MM.1S (cell line): ENCODE results near the gene RPS6KA3.

Source experiments
- DNase-seq: peaks from one replicate; pipeline ENCODE4 v3.0.0-alpha.2; 2015
- H2AFZ ChIP-seq: fragments of 300-600 bp; sonication (generic); 2 replicates; pipeline ENCODE4 v1.6.0; 2016; ENCODE audit warnings: antibody characterized with exemption, low read length
- H3F3A ChIP-seq: fragments of 300-600 bp; sonication (generic); 2 replicates; pipeline ENCODE4 v1.6.1; 2016; ENCODE audit warnings: mild to moderate bottlenecking, antibody characterized with exemption, low read length, moderate library complexity, mixed read lengths; ENCODE audit not compliant: insufficient read depth
- H3K27ac ChIP-seq: fragments of 300-600 bp; sonication (generic); 2 replicates; pipeline ENCODE4 v1.5.1; 2016; ENCODE audit warnings: mild to moderate bottlenecking, low read length
- H3K27me3 ChIP-seq: fragments of 300-600 bp; sonication (generic); replicated peaks from 2 replicates; pipeline ENCODE4 v1.6.0; 2016; ENCODE audit warnings: low read length; ENCODE audit not compliant: insufficient read depth
- H3K36me3 ChIP-seq: fragments of 300-600 bp; sonication (generic); replicated peaks from 2 replicates; pipeline ENCODE4 v1.6.1; 2016; ENCODE audit warnings: mild to moderate bottlenecking, low read length, mixed read lengths; ENCODE audit not compliant: insufficient read depth
- H3K4me1 ChIP-seq: fragments of 300-600 bp; sonication (generic); 2 replicates; pipeline ENCODE4 v1.6.1; 2016; ENCODE audit warnings: low read length, mixed read lengths
- H3K4me2 ChIP-seq: fragments of 300-600 bp; sonication (generic); 2 replicates; pipeline ENCODE4 v1.6.0; 2016; ENCODE audit warnings: low read depth, low read length
- H3K4me3 ChIP-seq: fragments of 300-600 bp; sonication (generic); 2 replicates; pipeline ENCODE4 v1.5.1; 2016; ENCODE audit warnings: low read length, mixed read lengths
- H3K79me2 ChIP-seq: fragments of 300-600 bp; sonication (generic); 2 replicates; pipeline ENCODE4 v1.6.1; 2016; ENCODE audit warnings: mixed run types, low read length, mixed read lengths
- H3K9ac ChIP-seq: fragments of 300-600 bp; sonication (generic); 2 replicates; pipeline ENCODE4 v1.6.1; 2016; ENCODE audit warnings: low read length, mixed read lengths
- H3K9me2 ChIP-seq: fragments of 300-600 bp; sonication (generic); replicated peaks from 2 replicates; pipeline ENCODE4 v1.6.1; 2016; ENCODE audit warnings: mild to moderate bottlenecking, low read length, mixed read lengths; ENCODE audit not compliant: insufficient read depth
- H3K9me3 ChIP-seq: fragments of 300-600 bp; sonication (generic); replicated peaks from 2 replicates; pipeline ENCODE4 v1.6.1; 2016; ENCODE audit warnings: mild to moderate bottlenecking, low read length, mixed read lengths; ENCODE audit not compliant: insufficient read depth
- H4K20me1 ChIP-seq: fragments of 300-600 bp; sonication (generic); 2 replicates; pipeline ENCODE4 v1.6.1; 2016; ENCODE audit warnings: mild to moderate bottlenecking, low read length, moderate library complexity, mixed read lengths; ENCODE audit not compliant: insufficient read depth
- CTCF ChIP-seq: fragments of 300-600 bp; sonication (generic); IDR thresholded peaks from 2 replicates; pipeline ENCODE4 v1.5.1; 2016; ENCODE audit warnings: antibody characterized with exemption, low read length, mixed read lengths
- EZH2 ChIP-seq: fragments of 300-600 bp; sonication (generic); optimal IDR thresholded peaks from 2 replicates; pipeline ENCODE3; 2017; ENCODE audit warnings: low read depth, mild to moderate bottlenecking, antibody characterized with exemption, low read length, mixed read lengths
- EZH2phosphoT487 ChIP-seq: fragments of 300-600 bp; sonication (generic); IDR thresholded peaks from 2 replicates; pipeline ENCODE4 v1.6.1; 2018; ENCODE audit warnings: antibody characterized with exemption, low read length

RPS6KA3 gene

GRCh38 chrX:20141281-20142220 is 125.2 kb downstream of the RPS6KA3 start, which contains the start of gene EIF1AX:
EIF1AX (minus strand) TSS chrX:20141838; CDS start chrX:20141640, 198 bp downstream.
- peak within 1 kb of the TSS; percentile 81 for H3K4me3 ChIP-seq
- H3K9me2 ChIP-seq, result no peaks in the 10 kb centered on the region
- H3K79me2 ChIP-seq, result peaks cover 48% of the 10 kb centered on the region
- H2AFZ ChIP-seq, result no peak within 1 kb of the TSS; the same call in 1 of the 2 replicates
- H3K4me2 ChIP-seq, result peak within 1 kb of the TSS; percentile 73
- H3K36me3 ChIP-seq, result peaks cover 8% of the 10 kb centered on the region
- H4K20me1 ChIP-seq, result peaks cover 8% of the 10 kb centered on the region
- H3K27ac ChIP-seq, result peak within 1 kb of the TSS; percentile 58; the same call in 1 of the 2 replicates
- H3K9me3 ChIP-seq, result no peaks in the 10 kb centered on the region
- peak; percentile 96 for DNase-seq
- TF ChIP-seq CTCF (no peak), EZH2phosphoT487 (no peak), EZH2 (no peak)
- no peaks in the 10 kb centered on the region for H3K27me3 ChIP-seq
- no peaks in the 10 kb centered on the region for H3F3A ChIP-seq
- peaks cover 4% of the 10 kb centered on the region; the same call in 1 of the 2 replicates for H3K4me1 ChIP-seq
- peak within 1 kb of the TSS; percentile 88 for H3K9ac ChIP-seq

- peaks cover 59% of the 10 kb centered on the region for H3K79me2 ChIP-seq
- H3K27ac ChIP-seq, result no peak overlapping the region
These were observed 126.3 kb downstream of the RPS6KA3 start for GRCh38 chrX:20140420-20140819.

GRCh38 chrX:20139966-20140365 is 126.7 kb downstream of the RPS6KA3 start:
- H3K4me2 ChIP-seq, result peak overlapping the region; percentile 73
- peaks cover 8% of the 10 kb centered on the region for H3K36me3 ChIP-seq
- peak overlapping the region; percentile 88; the same call in 1 of the 2 replicates for H3K9ac ChIP-seq
- H3K4me3 ChIP-seq, result peak overlapping the region; percentile 81
- H2AFZ ChIP-seq, result no peak overlapping the region
- H4K20me1 ChIP-seq, result peaks cover 8% of the 10 kb centered on the region
- no peaks in the 10 kb centered on the region for H3F3A ChIP-seq
- H3K9me2 ChIP-seq, result no peaks in the 10 kb centered on the region
- DNase-seq, result no peak
- H3K9me3 ChIP-seq, result no peaks in the 10 kb centered on the region
- no peak overlapping the region for H3K27ac ChIP-seq
- TF ChIP-seq EZH2, result no peak
- no peak for TF ChIP-seq CTCF
- no peak for TF ChIP-seq EZH2phosphoT487
- H3K4me1 ChIP-seq, result peaks cover 4% of the 10 kb centered on the region; the same call in 1 of the 2 replicates
- H3K27me3 ChIP-seq, result no peaks in the 10 kb centered on the region
- peaks cover 61% of the 10 kb centered on the region for H3K79me2 ChIP-seq

More at GRCh38 chrX:20140420-20140819, 126.3 kb downstream of the RPS6KA3 start:
- H3K4me2 ChIP-seq, result peak overlapping the region; percentile 73
- peaks cover 4% of the 10 kb centered on the region; the same call in 1 of the 2 replicates for H3K4me1 ChIP-seq
- no peak overlapping the region for H2AFZ ChIP-seq
- no peak for TF ChIP-seq EZH2
- TF ChIP-seq EZH2phosphoT487, result no peak
- TF ChIP-seq CTCF, result no peak
- peak overlapping the region; percentile 88 for H3K9ac ChIP-seq
- DNase-seq, result no peak
- peak overlapping the region; percentile 81 for H3K4me3 ChIP-seq
- peaks cover 8% of the 10 kb centered on the region for H4K20me1 ChIP-seq
- H3K9me3 ChIP-seq, result no peaks in the 10 kb centered on the region
- no peaks in the 10 kb centered on the region for H3K27me3 ChIP-seq
- H3F3A ChIP-seq, result no peaks in the 10 kb centered on the region
- H3K9me2 ChIP-seq, result no peaks in the 10 kb centered on the region
- H3K36me3 ChIP-seq, result peaks cover 8% of the 10 kb centered on the region
